Measurements from ENCODE around the gene PHACTR1. TPM values are rescaled to one million over a fixed set of nuclear protein-coding genes. Genes with fewer than 3 reads are reported as not detected.

PHACTR1 gene
- total and polyA plus RNA-seq, 2 of the 4 experiments (the other 2 are of a cell fraction), result not detected

GRCh38 chr6:12753036-12753435 is 36.5 kb downstream of the PHACTR1 start:
- no peak overlapping the region for H3K9ac ChIP-seq (ENCODE audit: low read depth, low read length)
- ChIA-PET POLR2A (ENCODE audit: unreplicated experiment) (no interaction called here), CTCF (no interaction called here)
- H3K9me1 ChIP-seq (ENCODE audit: insufficient read depth, low read length), result no peaks in the 10 kb centered on the region
- DNase-seq, result no peak
- no peak overlapping the region for H2AFZ ChIP-seq (replicated peaks; ENCODE audit: low read length, poor library complexity)
- WGBS, 2 experiments (ENCODE audit: extremely low coverage in 2 of 2, insufficient read length in 1 of 2), result no CpG with 5 or more reads among the region's 2 CpGs
- no peak for ATAC-seq (ENCODE audit: low read depth)
- no peak overlapping the region for H3K4ac ChIP-seq (ENCODE audit: low read depth, low read length)
- H3K9me3 ChIP-seq (ENCODE audit: control insufficient read depth, insufficient read depth, low read length), result peaks cover 3% of the 10 kb centered on the region; the same call in 1 of the 2 replicates
- H3K4me1 ChIP-seq (ENCODE audit: control insufficient read depth, insufficient read depth, low read length), result no peaks in the 10 kb centered on the region
- no peak overlapping the region for H3K27ac ChIP-seq (ENCODE audit: insufficient read depth, low read length)
- BruUV-seq (replicated peaks), result no TSS peak
- no peak overlapping the region for H2AK9ac ChIP-seq (replicated peaks; ENCODE audit: low read depth, low read length, poor library complexity)
- no peaks in the 10 kb centered on the region for H3K79me1 ChIP-seq (ENCODE audit: low read depth in 1 of 2, low read length in 2 of 2)
- H3K27me3 ChIP-seq (ENCODE audit: control insufficient read depth, insufficient read depth, low read length), result no peaks in the 10 kb centered on the region
- H3K23ac ChIP-seq (ENCODE audit: low read depth, low read length), result no peak overlapping the region
- in situ Hi-C loops (cut with MboI; ENCODE audit: low sequenced_read_pairs), result no loop called here
- no peak overlapping the region for H2AK5ac ChIP-seq (ENCODE audit: low read depth, low read length)
- no peak overlapping the region for H3K4me3 ChIP-seq (ENCODE audit: insufficient read depth, low read depth, low read length)
- H2BK15ac ChIP-seq (ENCODE audit: low read depth, low read length), result no peak overlapping the region
- no peak overlapping the region for H2BK120ac ChIP-seq (ENCODE audit: low read depth, low read length)
- no peak overlapping the region for H4K91ac ChIP-seq (ENCODE audit: insufficient read depth, low read depth, low read length)
- H4K8ac ChIP-seq (ENCODE audit: low read depth in 2 of 2, low read length in 2 of 2), result no peak overlapping the region
- no peak overlapping the region for H3K56ac ChIP-seq (ENCODE audit: extremely low read depth, insufficient read depth, low read length)
- H4K5ac ChIP-seq (ENCODE audit: low read depth, low read length), result no peak overlapping the region
- intact Hi-C loops (cut with micrococcal nuclease), result no loop called here
- TF ChIP-seq RAD21 (IDR thresholded peaks at IDR 0.05; ENCODE audit: low read length), result no peak
- TF ChIP-seq FOS (IDR thresholded peaks at IDR 0.05; ENCODE audit: low read depth, low read length), result no peak
- no peak for TF ChIP-seq RCOR1 (IDR thresholded peaks at IDR 0.05; ENCODE audit: insufficient replicate concordance, low read length)
- no peak for TF ChIP-seq MXI1 (IDR thresholded peaks at IDR 0.05; ENCODE audit: borderline replicate concordance, low read depth, low read length)
- TF ChIP-seq POLR2A (IDR thresholded peaks at IDR 0.05; ENCODE audit: low read depth, low read length), result no peak
- no peak for TF ChIP-seq MAZ (IDR thresholded peaks at IDR 0.05; ENCODE audit: borderline replicate concordance, low read depth, low read length)
- no peak for TF ChIP-seq BHLHE40 (IDR thresholded peaks at IDR 0.05; ENCODE audit: low read depth, low read length)
- no peak for TF ChIP-seq NFE2L2 (IDR thresholded peaks at IDR 0.05; ENCODE audit: low read depth, low read length)
- TF ChIP-seq RFX5 (IDR thresholded peaks at IDR 0.05; ENCODE audit: low read depth, low read length), result no peak
- TF ChIP-seq CHD1 (IDR thresholded peaks at IDR 0.05; ENCODE audit: low read depth, low read length), result no peak
- TF ChIP-seq CTCF (conservative IDR thresholded peaks at IDR 0.05; ENCODE audit: low read depth, low read length), result no peak
- TF ChIP-seq USF2 (IDR thresholded peaks at IDR 0.05; ENCODE audit: low read depth, low read length), result no peak
- H3K36me3 ChIP-seq (ENCODE audit: control insufficient read depth, insufficient read depth, low read length), result no peaks in the 10 kb centered on the region
- H3K14ac ChIP-seq (replicated peaks; ENCODE audit: low read depth, low read length), result no peak overlapping the region
- dilution Hi-C loops (cut with HindIII; ENCODE audit: low sequenced_read_pairs, unreplicated experiment), result no loop called here
- no peak overlapping the region for H3K18ac ChIP-seq (ENCODE audit: low read depth, low read length)
- no peak overlapping the region for H2BK20ac ChIP-seq (ENCODE audit: low read depth, low read length)
- no peak overlapping the region for H3K4me2 ChIP-seq (ENCODE audit: low read depth, low read length)
- H2BK5ac ChIP-seq (ENCODE audit: low read depth, low read length, poor library complexity, severe bottlenecking), result no peak overlapping the region
- no peaks in the 10 kb centered on the region for H4K20me1 ChIP-seq (ENCODE audit: insufficient read depth, low read length)
